Measurements from ENCODE around the gene TPD52L1. TPM values are rescaled to one million over a fixed set of nuclear protein-coding genes. Genes with fewer than 3 reads are reported as not detected.

Gene TPD52L1
- total and polyA plus RNA-seq, 2 experiments from 2014 or later, result 5.1 to 12.3 TPM

- in situ Hi-C loops (cut with MboI), result no loop called here
- Histone ChIP-seq H2AFZ (no peak overlapping the region), H4K20me1 (ENCODE audit: insufficient read depth) (no peaks in the 10 kb centered on the region), H3K79me2 (ENCODE audit: insufficient read depth) (no peaks in the 10 kb centered on the region), H3K4me1 (ENCODE audit: insufficient read depth) (peaks cover 19% of the 10 kb centered on the region), H3K9ac (no peak overlapping the region), H3K4me2 (ENCODE audit: unreplicated experiment) (no peak overlapping the region), H3K36me3 (ENCODE audit: low read depth) (no peaks in the 10 kb centered on the region), H3K4me3 (no peak overlapping the region), H3K9me2 (ENCODE audit: insufficient read depth) (no peaks in the 10 kb centered on the region), H3K9me3 (ENCODE audit: low read depth) (no peaks in the 10 kb centered on the region), H3K27ac (no peak overlapping the region), H3F3A (ENCODE audit: insufficient read depth) (peaks cover 4% of the 10 kb centered on the region), H3K27me3 (replicated peaks; ENCODE audit: insufficient read depth) (no peaks in the 10 kb centered on the region)
- DNase-seq, result peak; percentile 40
- TF ChIP-seq EZH2 (IDR thresholded peaks at IDR 0.05; ENCODE audit: insufficient read depth, poor library complexity, severe bottlenecking) (no peak), EZH2phosphoT487 (IDR thresholded peaks at IDR 0.05; ENCODE audit: insufficient read depth, low read depth) (no peak)
- WGBS, 2 experiments (ENCODE audit: low coverage in 1 of 2, low lambda C conversion rate in 2 of 2, missing lambda C conversion rate in 2 of 2), result 52 to 67% methylated on average over 2 of the region's 2 CpGs
These were observed 11.0 kb upstream of the TPD52L1 start for GRCh38 chr6:125142618-125143017.

DNA sequence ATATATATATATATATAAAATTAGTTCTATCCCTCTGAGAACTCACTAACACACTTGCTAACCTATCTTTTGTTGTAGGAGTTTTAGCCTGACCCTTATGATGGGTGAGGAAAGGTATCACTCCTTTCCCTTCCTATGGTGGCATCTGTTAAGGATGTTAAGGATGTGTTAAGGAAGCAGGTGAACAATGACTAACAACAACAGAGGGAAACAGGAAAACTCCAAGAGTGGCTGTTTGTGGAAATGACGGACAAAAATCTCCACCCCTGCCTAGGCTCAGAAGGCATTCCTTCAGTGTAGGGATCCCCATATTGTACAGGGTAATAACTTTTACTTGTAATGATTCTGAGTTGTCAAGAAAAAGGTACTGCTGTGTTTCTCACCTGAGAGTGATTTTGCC is 8.8 kb upstream of the TPD52L1 start:
- Histone ChIP-seq H3K9me2 (ENCODE audit: insufficient read depth) (no peaks in the 10 kb centered on the region), H2AFZ (no peak overlapping the region), H3K9ac (no peak overlapping the region), H3K79me2 (ENCODE audit: insufficient read depth) (no peaks in the 10 kb centered on the region), H3K27ac (no peak overlapping the region), H3K4me2 (ENCODE audit: unreplicated experiment) (no peak overlapping the region), H3K9me3 (ENCODE audit: low read depth) (no peaks in the 10 kb centered on the region), H3K27me3 (replicated peaks; ENCODE audit: insufficient read depth) (no peaks in the 10 kb centered on the region), H3F3A (ENCODE audit: insufficient read depth) (peaks cover 7% of the 10 kb centered on the region), H3K4me3 (no peak overlapping the region), H3K4me1 (ENCODE audit: insufficient read depth) (peaks cover 26% of the 10 kb centered on the region), H4K20me1 (ENCODE audit: insufficient read depth) (no peaks in the 10 kb centered on the region), H3K36me3 (ENCODE audit: low read depth) (no peaks in the 10 kb centered on the region)
- no peak for DNase-seq
- WGBS, 2 experiments (ENCODE audit: low coverage in 1 of 2, low lambda C conversion rate in 2 of 2, missing lambda C conversion rate in 2 of 2), result 55 to 68% methylated on average over 1 of the region's 1 CpG
- in situ Hi-C loops (cut with MboI), result no loop called here
- TF ChIP-seq EZH2 (IDR thresholded peaks at IDR 0.05; ENCODE audit: insufficient read depth, poor library complexity, severe bottlenecking) (no peak), EZH2phosphoT487 (IDR thresholded peaks at IDR 0.05; ENCODE audit: insufficient read depth, low read depth) (no peak)

DNA sequence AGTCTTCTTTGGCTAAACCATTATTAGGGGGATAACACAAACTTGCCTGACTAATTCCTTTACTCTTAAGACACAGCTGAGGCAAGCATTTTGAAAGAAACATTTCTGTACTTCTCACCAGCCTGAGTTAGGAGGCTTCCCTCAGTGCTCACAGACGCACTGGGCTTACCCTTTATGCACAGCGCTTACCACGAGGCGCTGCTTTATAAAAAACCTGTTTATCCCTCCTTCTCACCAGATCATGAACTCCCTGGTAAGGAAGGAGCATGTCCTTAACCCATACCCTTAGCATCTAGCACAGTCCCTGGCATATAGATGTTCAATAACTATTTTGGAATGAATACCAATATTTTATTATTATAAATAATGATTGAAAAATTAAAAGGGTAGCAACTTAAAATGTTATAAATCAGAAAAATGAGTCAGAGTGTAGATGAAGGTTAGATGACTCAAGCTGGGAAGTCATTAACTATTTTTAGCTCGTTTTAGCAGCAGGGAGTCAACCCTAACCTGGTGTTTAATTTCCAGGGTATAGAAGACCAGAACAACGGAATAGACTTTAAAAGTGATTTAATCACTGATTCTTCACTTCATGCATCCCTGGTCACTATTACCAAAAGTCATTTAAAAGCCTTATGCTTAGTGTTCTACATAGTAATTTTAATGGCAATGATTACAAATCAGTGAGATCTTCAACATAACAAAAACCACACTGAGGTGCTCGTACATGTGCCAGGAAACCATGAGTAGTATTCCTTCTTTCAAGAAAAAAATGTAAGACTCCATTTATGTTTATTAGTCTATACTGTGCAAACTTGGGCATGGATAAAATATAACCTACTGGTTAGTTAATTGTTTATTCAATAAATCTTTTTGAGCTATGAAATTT is 4.1 kb upstream of the TPD52L1 start:
- Histone ChIP-seq H3K27ac (peak overlapping the region; percentile 0; the same call in 1 of the 2 replicates), H3K9me2 (ENCODE audit: insufficient read depth) (no peaks in the 10 kb centered on the region), H3K79me2 (ENCODE audit: insufficient read depth) (no peaks in the 10 kb centered on the region), H3K9me3 (ENCODE audit: low read depth) (no peaks in the 10 kb centered on the region), H3K4me3 (no peak overlapping the region), H3K4me1 (ENCODE audit: insufficient read depth) (peaks cover 13% of the 10 kb centered on the region), H4K20me1 (ENCODE audit: insufficient read depth) (no peaks in the 10 kb centered on the region), H3F3A (ENCODE audit: insufficient read depth) (0 out of 2 replicates have a peak, but pooled peaks cover 6% of the 10 kb centered on the region), H3K4me2 (ENCODE audit: unreplicated experiment) (peak overlapping the region; percentile 67), H2AFZ (no peak overlapping the region), H3K27me3 (replicated peaks; ENCODE audit: insufficient read depth) (no peaks in the 10 kb centered on the region), H3K36me3 (ENCODE audit: low read depth) (no peaks in the 10 kb centered on the region), H3K9ac (no peak overlapping the region)
- no peak for TF ChIP-seq EZH2 (IDR thresholded peaks at IDR 0.05; ENCODE audit: insufficient read depth, poor library complexity, severe bottlenecking)
- TF ChIP-seq EZH2phosphoT487 (IDR thresholded peaks at IDR 0.05; ENCODE audit: insufficient read depth, low read depth), result no peak
- 49 to 54% methylated on average over 7 of the region's 7 CpGs for WGBS, 2 experiments (ENCODE audit: low coverage in 1 of 2, low lambda C conversion rate in 2 of 2, missing lambda C conversion rate in 2 of 2)
- DNase-seq, result peak; percentile 82
- in situ Hi-C loops (cut with MboI), result loop anchor here (10.0 to 25.0 kb wide), 2 partner anchors 145 to 613 kb away; no protein-coding TSS in a partner anchor

GRCh38 chr6:125151700-125152099 is 1.9 kb upstream of the TPD52L1 start:
- no peaks in the 10 kb centered on the region for H3K9me3 ChIP-seq (ENCODE audit: low read depth)
- H3K4me3 ChIP-seq, result no peak overlapping the region
- 78 to 80% methylated on average over 4 of the region's 4 CpGs for WGBS, 2 experiments (ENCODE audit: low coverage in 1 of 2, low lambda C conversion rate in 2 of 2, missing lambda C conversion rate in 2 of 2)
- no peak overlapping the region for H3K9ac ChIP-seq
- H4K20me1 ChIP-seq (ENCODE audit: insufficient read depth), result no peaks in the 10 kb centered on the region
- H3K79me2 ChIP-seq (ENCODE audit: insufficient read depth), result no peaks in the 10 kb centered on the region
- no peak overlapping the region for H2AFZ ChIP-seq
- 0 out of 2 replicates have a peak, but pooled peaks cover 6% of the 10 kb centered on the region for H3F3A ChIP-seq (ENCODE audit: insufficient read depth)
- peaks cover 13% of the 10 kb centered on the region for H3K4me1 ChIP-seq (ENCODE audit: insufficient read depth)
- in situ Hi-C loops (cut with MboI), result loop anchor here (10.0 to 25.0 kb wide), 2 partner anchors 143 to 611 kb away; no protein-coding TSS in a partner anchor
- no peaks in the 10 kb centered on the region for H3K9me2 ChIP-seq (ENCODE audit: insufficient read depth)
- no peak for DNase-seq
- no peak overlapping the region for H3K4me2 ChIP-seq (ENCODE audit: unreplicated experiment)
- TF ChIP-seq EZH2phosphoT487 (IDR thresholded peaks at IDR 0.05; ENCODE audit: insufficient read depth, low read depth) (no peak), EZH2 (IDR thresholded peaks at IDR 0.05; ENCODE audit: insufficient read depth, poor library complexity, severe bottlenecking) (no peak)
- no peak overlapping the region for H3K27ac ChIP-seq
- H3K36me3 ChIP-seq (ENCODE audit: low read depth), result no peaks in the 10 kb centered on the region
- H3K27me3 ChIP-seq (replicated peaks; ENCODE audit: insufficient read depth), result no peaks in the 10 kb centered on the region
